ENCODE data around the gene TNC.

- TF ChIP-seq, protein P1, sequence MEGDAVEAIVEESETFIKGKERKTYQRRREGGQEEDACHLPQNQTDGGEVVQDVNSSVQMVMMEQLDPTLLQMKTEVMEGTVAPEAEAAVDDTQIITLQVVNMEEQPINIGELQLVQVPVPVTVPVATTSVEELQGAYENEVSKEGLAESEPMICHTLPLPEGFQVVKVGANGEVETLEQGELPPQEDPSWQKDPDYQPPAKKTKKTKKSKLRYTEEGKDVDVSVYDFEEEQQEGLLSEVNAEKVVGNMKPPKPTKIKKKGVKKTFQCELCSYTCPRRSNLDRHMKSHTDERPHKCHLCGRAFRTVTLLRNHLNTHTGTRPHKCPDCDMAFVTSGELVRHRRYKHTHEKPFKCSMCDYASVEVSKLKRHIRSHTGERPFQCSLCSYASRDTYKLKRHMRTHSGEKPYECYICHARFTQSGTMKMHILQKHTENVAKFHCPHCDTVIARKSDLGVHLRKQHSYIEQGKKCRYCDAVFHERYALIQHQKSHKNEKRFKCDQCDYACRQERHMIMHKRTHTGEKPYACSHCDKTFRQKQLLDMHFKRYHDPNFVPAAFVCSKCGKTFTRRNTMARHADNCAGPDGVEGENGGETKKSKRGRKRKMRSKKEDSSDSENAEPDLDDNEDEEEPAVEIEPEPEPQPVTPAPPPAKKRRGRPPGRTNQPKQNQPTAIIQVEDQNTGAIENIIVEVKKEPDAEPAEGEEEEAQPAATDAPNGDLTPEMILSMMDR (IDR thresholded peaks at IDR 0.05), result no peak
- TF ChIP-seq POLR2A (IDR thresholded peaks at IDR 0.05), result no peak
These were observed 44.5 kb downstream of the TNC start for GRCh38 chr9:115073456-115073855.

All from right lobe of liver (tissue), 4 donors.